ENCODE measurements around the gene ZNF521.

ZNF521 gene

DNA sequence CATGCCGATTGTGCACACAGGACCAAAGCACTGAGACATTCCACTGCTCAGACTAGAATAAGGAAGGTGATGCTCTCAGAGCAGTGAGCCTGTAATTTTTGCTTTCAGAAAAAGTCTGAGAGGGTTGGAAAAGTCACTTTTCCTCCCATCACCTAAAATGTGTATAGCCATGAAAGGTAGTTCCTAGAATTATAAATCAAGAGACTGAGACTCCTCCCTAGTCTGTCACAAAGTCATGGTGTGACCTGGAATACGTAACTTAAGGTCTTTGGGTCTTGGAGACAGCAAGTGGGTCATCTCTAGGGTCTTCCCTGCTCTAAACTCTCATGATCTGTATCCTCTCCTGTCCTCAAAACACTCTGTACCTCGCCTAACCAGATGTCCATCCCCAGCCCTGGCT, 16.9 kb downstream of the ZNF521 start:
- H3K18ac ChIP-seq (ENCODE audit: low read length), result no peak overlapping the region
- no peak overlapping the region for H3K9ac ChIP-seq (ENCODE audit: low read length)
- no peak overlapping the region for H3K4me3 ChIP-seq (ENCODE audit: low read depth, low read length)
- peaks cover 2 to 4% of the 10 kb centered on the region in 2 experiments for H3K36me3 ChIP-seq (ENCODE audit: control insufficient read depth in 1 of 2, insufficient read depth in 2 of 2, low read length in 2 of 2)
- no peak overlapping the region for H2BK12ac ChIP-seq (ENCODE audit: low read length)
- H3K4me1 ChIP-seq (ENCODE audit: control insufficient read depth in 1 of 2, insufficient read depth in 2 of 2, low read length in 2 of 2), result no peaks in the 10 kb centered on the region
- no peak overlapping the region for H3K14ac ChIP-seq (ENCODE audit: low read length)
- H4K12ac ChIP-seq (ENCODE audit: low read depth, low read length), result no peak overlapping the region
- no peaks in the 10 kb centered on the region for H3K79me2 ChIP-seq (ENCODE audit: control insufficient read depth, insufficient read depth, low read length, poor library complexity)
- H3K4ac ChIP-seq (ENCODE audit: low read depth, low read length), result no peak overlapping the region
- H3K27ac ChIP-seq (ENCODE audit: low read depth, low read length), result no peak overlapping the region
- no peak overlapping the region for H2BK120ac ChIP-seq (ENCODE audit: insufficient read depth, low read length, poor library complexity)
- H3K4me2 ChIP-seq (ENCODE audit: low read length), result no peak overlapping the region
- H2BK5ac ChIP-seq (ENCODE audit: low read depth, low read length, poor library complexity), result no peak overlapping the region
- no peak overlapping the region for H2AK5ac ChIP-seq (ENCODE audit: low read length)
- H4K8ac ChIP-seq (ENCODE audit: low read depth, low read length), result no peak overlapping the region
- no peak overlapping the region for H2AFZ ChIP-seq (ENCODE audit: insufficient read depth, low read length, poor library complexity)
- H4K91ac ChIP-seq (ENCODE audit: low read depth, low read length), result no peak overlapping the region
- no peak for DNase-seq
- H3K23ac ChIP-seq (ENCODE audit: low read length), result no peak overlapping the region
- H3K27me3 ChIP-seq (ENCODE audit: insufficient read depth, low read length), result no peaks in the 10 kb centered on the region
- WGBS (ENCODE audit: extremely low coverage, insufficient coverage, insufficient read length), result no CpG with 5 or more reads among the region's 3 CpGs
- no peaks in the 10 kb centered on the region for H3K79me1 ChIP-seq (ENCODE audit: low read length)
- H3K9me3 ChIP-seq (ENCODE audit: insufficient read depth, low read depth, low read length), result no peaks in the 10 kb centered on the region

DNA sequence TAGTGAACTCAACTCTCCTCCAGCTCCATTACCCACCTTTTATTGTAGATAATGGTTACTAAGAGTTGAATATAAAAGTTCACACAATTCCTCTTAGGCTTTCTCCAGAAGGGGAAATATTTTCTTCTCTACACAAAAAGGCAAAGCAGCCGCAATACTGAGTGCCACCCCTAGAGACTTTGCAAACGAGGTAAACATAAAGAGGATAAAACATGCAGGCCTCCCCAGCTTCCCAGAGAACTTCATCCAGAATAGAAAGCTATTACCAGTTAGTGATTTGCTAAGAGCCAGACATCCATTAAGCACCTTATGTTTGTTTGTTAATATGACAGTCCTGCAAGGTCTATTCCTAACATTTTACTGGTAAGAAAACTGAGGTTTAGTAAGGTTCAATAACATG, 17.4 kb downstream of the ZNF521 start:
- Histone ChIP-seq H2AK5ac (ENCODE audit: low read length) (no peak overlapping the region), H3K4me3 (ENCODE audit: low read depth, low read length) (no peak overlapping the region), H3K18ac (ENCODE audit: low read length) (no peak overlapping the region), H3K4me1 (ENCODE audit: control insufficient read depth in 1 of 2, insufficient read depth in 2 of 2, low read length in 2 of 2) (no peaks in the 10 kb centered on the region), H3K79me2 (ENCODE audit: control insufficient read depth, insufficient read depth, low read length, poor library complexity) (no peaks in the 10 kb centered on the region), H4K8ac (ENCODE audit: low read depth, low read length) (no peak overlapping the region), H3K23ac (ENCODE audit: low read length) (no peak overlapping the region), H3K14ac (ENCODE audit: low read length) (no peak overlapping the region), H3K27me3 (ENCODE audit: insufficient read depth, low read length) (no peaks in the 10 kb centered on the region), H2BK120ac (ENCODE audit: insufficient read depth, low read length, poor library complexity) (no peak overlapping the region), H2BK5ac (ENCODE audit: low read depth, low read length, poor library complexity) (no peak overlapping the region), H3K4me2 (ENCODE audit: low read length) (no peak overlapping the region), H2BK12ac (ENCODE audit: low read length) (no peak overlapping the region), H4K12ac (ENCODE audit: low read depth, low read length) (no peak overlapping the region), H2AFZ (ENCODE audit: insufficient read depth, low read length, poor library complexity) (no peak overlapping the region), H3K4ac (ENCODE audit: low read depth, low read length) (no peak overlapping the region), H3K36me3 (ENCODE audit: control insufficient read depth in 1 of 2, insufficient read depth in 2 of 2, low read length in 2 of 2) (peaks cover 2 to 4% of the 10 kb centered on the region in 2 experiments), H3K9ac (ENCODE audit: low read length) (no peak overlapping the region), H4K91ac (ENCODE audit: low read depth, low read length) (no peak overlapping the region), H3K79me1 (ENCODE audit: low read length) (no peaks in the 10 kb centered on the region), H3K27ac (ENCODE audit: low read depth, low read length) (no peak overlapping the region), H3K9me3 (ENCODE audit: insufficient read depth, low read depth, low read length) (no peaks in the 10 kb centered on the region)
- WGBS (ENCODE audit: extremely low coverage, insufficient coverage, insufficient read length), result no CpG with 5 or more reads among the region's 2 CpGs
- no peak for DNase-seq

DNA sequence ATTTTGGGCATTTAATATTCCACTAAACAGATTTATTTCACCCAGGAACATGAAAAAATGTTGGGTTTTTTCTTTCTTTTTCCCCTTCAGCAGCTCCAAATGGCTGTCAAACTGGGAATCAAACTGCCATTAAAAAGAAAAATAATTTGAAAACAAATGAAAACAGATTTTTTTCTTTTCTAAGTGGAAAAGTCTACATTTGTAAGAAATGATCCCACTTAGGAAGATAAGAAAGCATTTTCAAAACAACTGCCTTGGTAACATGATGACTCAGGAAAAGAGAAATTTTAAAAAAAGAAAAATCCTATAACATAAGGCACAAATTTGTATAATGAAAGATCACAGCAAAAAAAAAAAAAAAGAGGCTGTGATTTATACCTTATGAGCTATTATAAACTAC, 20.0 kb downstream of the ZNF521 start:
- no peak overlapping the region for H4K8ac ChIP-seq (ENCODE audit: low read depth, low read length)
- H3K23ac ChIP-seq (ENCODE audit: low read length), result no peak overlapping the region
- DNase-seq, result no peak
- H2BK12ac ChIP-seq (ENCODE audit: low read length), result no peak overlapping the region
- no peak overlapping the region for H3K4me2 ChIP-seq (ENCODE audit: low read length)
- H3K4me1 ChIP-seq (ENCODE audit: control insufficient read depth in 1 of 2, insufficient read depth in 2 of 2, low read length in 2 of 2), result no peaks in the 10 kb centered on the region
- no peak overlapping the region for H2BK5ac ChIP-seq (ENCODE audit: low read depth, low read length, poor library complexity)
- H3K14ac ChIP-seq (ENCODE audit: low read length), result no peak overlapping the region
- no peaks in the 10 kb centered on the region for H3K27me3 ChIP-seq (ENCODE audit: insufficient read depth, low read length)
- H3K4me3 ChIP-seq (ENCODE audit: low read depth, low read length), result no peak overlapping the region
- no peak overlapping the region for H3K18ac ChIP-seq (ENCODE audit: low read length)
- no peak overlapping the region for H4K91ac ChIP-seq (ENCODE audit: low read depth, low read length)
- H2AK5ac ChIP-seq (ENCODE audit: low read length), result no peak overlapping the region
- H3K9ac ChIP-seq (ENCODE audit: low read length), result no peak overlapping the region
- H3K79me1 ChIP-seq (ENCODE audit: low read length), result no peaks in the 10 kb centered on the region
- no peak overlapping the region for H3K27ac ChIP-seq (ENCODE audit: low read depth, low read length)
- no peak overlapping the region for H3K4ac ChIP-seq (ENCODE audit: low read depth, low read length)
- peaks cover 4 to 6% of the 10 kb centered on the region in 2 experiments for H3K36me3 ChIP-seq (ENCODE audit: control insufficient read depth in 1 of 2, insufficient read depth in 2 of 2, low read length in 2 of 2)
- H3K79me2 ChIP-seq (ENCODE audit: control insufficient read depth, insufficient read depth, low read length, poor library complexity), result no peaks in the 10 kb centered on the region
- H2BK120ac ChIP-seq (ENCODE audit: insufficient read depth, low read length, poor library complexity), result no peak overlapping the region
- H2AFZ ChIP-seq (ENCODE audit: insufficient read depth, low read length, poor library complexity), result no peak overlapping the region
- no peaks in the 10 kb centered on the region for H3K9me3 ChIP-seq (ENCODE audit: insufficient read depth, low read depth, low read length)
- no peak overlapping the region for H4K12ac ChIP-seq (ENCODE audit: low read depth, low read length)

DNA sequence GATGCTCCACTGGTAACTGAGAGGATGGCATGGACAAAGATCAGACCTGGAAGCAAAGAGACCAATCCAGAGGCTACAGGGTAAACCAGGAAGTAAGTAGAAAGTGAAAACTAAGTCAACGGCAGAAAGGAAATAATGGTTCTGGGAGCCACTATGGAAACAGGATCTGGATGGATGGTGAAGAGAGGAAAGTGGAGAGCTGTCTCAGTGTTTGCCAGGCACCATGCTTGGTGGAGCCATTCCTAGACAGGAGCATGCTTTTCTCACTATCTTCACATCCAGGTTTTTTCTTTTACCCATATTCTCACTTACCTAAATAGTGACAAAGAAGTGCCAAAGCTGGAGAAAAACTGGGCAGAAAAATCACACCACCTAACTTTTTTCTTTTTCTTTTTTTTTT, 22.2 kb downstream of the ZNF521 start:
- WGBS (ENCODE audit: extremely low coverage, insufficient coverage, insufficient read length), result no CpG with 5 or more reads among the region's 1 CpG
- H3K23ac ChIP-seq (ENCODE audit: low read length), result no peak overlapping the region
- no peak overlapping the region for H3K18ac ChIP-seq (ENCODE audit: low read length)
- no peaks in the 10 kb centered on the region for H3K79me2 ChIP-seq (ENCODE audit: control insufficient read depth, insufficient read depth, low read length, poor library complexity)
- H3K79me1 ChIP-seq (ENCODE audit: low read length), result no peaks in the 10 kb centered on the region
- no peak for DNase-seq
- peaks cover 4 to 6% of the 10 kb centered on the region in 2 experiments for H3K36me3 ChIP-seq (ENCODE audit: control insufficient read depth in 1 of 2, insufficient read depth in 2 of 2, low read length in 2 of 2)
- no peak overlapping the region for H4K12ac ChIP-seq (ENCODE audit: low read depth, low read length)
- no peak overlapping the region for H2AFZ ChIP-seq (ENCODE audit: insufficient read depth, low read length, poor library complexity)
- no peak overlapping the region for H2AK5ac ChIP-seq (ENCODE audit: low read length)
- H3K4me1 ChIP-seq (ENCODE audit: control insufficient read depth in 1 of 2, insufficient read depth in 2 of 2, low read length in 2 of 2), result no peaks in the 10 kb centered on the region
- H4K8ac ChIP-seq (ENCODE audit: low read depth, low read length), result no peak overlapping the region
- H3K14ac ChIP-seq (ENCODE audit: low read length), result no peak overlapping the region
- H3K4me3 ChIP-seq (ENCODE audit: low read depth, low read length), result no peak overlapping the region
- H2BK120ac ChIP-seq (ENCODE audit: insufficient read depth, low read length, poor library complexity), result no peak overlapping the region
- no peak overlapping the region for H3K4ac ChIP-seq (ENCODE audit: low read depth, low read length)
- H3K4me2 ChIP-seq (ENCODE audit: low read length), result no peak overlapping the region
- H4K91ac ChIP-seq (ENCODE audit: low read depth, low read length), result no peak overlapping the region
- H3K27ac ChIP-seq (ENCODE audit: low read depth, low read length), result no peak overlapping the region
- no peak overlapping the region for H2BK12ac ChIP-seq (ENCODE audit: low read length)
- H3K27me3 ChIP-seq (ENCODE audit: insufficient read depth, low read length), result no peaks in the 10 kb centered on the region
- H3K9ac ChIP-seq (ENCODE audit: low read length), result no peak overlapping the region
- H3K9me3 ChIP-seq (ENCODE audit: insufficient read depth, low read depth, low read length), result no peaks in the 10 kb centered on the region
- no peak overlapping the region for H2BK5ac ChIP-seq (ENCODE audit: low read depth, low read length, poor library complexity)
